ENCODE data around the gene EPHB3.

DNA sequence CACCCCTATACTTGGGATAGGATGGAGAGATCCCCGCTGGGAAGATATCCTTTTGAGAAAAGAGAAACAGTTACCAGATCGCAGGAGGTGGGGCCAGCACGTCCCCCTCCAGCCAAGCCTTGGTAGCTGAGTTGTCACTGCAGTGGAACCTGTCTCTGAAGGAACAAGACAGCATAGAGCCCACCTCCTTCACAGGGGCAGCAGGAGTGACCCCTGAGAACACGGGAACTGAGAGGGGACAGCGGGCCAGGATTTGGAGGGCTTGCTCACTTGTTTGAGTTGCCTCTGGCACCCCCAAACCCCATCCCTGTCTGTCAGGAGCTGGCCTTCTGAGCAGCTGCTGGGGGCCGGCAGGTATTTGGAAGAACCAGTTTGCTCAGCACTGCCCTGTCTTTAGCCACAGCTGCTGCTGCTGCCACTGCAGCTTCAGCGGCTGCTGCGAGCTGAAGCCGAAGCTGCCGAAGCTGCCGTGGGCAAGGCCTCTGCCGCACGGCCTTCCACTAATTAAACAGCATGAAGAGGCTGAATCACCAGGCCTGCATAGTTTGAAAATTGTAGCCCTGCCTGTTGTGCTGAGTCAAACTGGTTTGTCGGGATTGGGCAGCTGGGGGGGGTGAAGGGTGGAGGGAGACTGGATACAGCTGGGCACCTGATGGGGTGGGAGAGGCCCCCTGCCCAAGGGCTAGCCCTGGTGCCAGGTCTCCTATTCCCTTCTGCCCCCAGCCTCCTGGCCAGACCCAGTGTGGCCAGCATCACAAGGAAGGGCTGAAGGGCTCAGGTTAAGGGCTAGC is 4.0 kb downstream of the EPHB3 start:
- no peak for TF ChIP-seq CTCF (IDR thresholded peaks at IDR 0.05)
- no peak for TF ChIP-seq POLR2A (IDR thresholded peaks at IDR 0.05)
